Mesothelial cell of epicardium (in vitro differentiated cells): ENCODE data around the gene RBP2. TPM values are rescaled to one million over a fixed set of nuclear protein-coding genes. Genes with fewer than 3 reads are reported as not detected.
A peak's percentile ranks its signal among the peaks of the same experiment; 100 is the strongest.

Experiments used
- DNase-seq, 2 experiments: peaks; one replicate each; pipeline ENCODE4 v3.0.0; 2021; ENCODE audit warnings: low spot score in 2 of 2; ENCODE audit not compliant: unreplicated experiment in 2 of 2
- H3K27ac Mint-ChIP-seq: 2 replicates; pipeline ENCODE4 v1.8.0; 2021; ENCODE audit warnings: mixed read lengths
- H3K27me3 Mint-ChIP-seq: 2 replicates; pipeline ENCODE4 v1.8.0; 2021; ENCODE audit warnings: low read depth, mixed read lengths
- H3K36me3 Mint-ChIP-seq: 2 replicates; pipeline ENCODE4 v1.8.0; 2021; ENCODE audit warnings: mixed read lengths
- H3K4me1 Mint-ChIP-seq: 2 replicates; pipeline ENCODE4 v1.8.0; 2021; ENCODE audit warnings: mixed read lengths
- H3K4me3 Mint-ChIP-seq: 2 replicates; pipeline ENCODE4 v1.8.0; 2021; ENCODE audit warnings: mild to moderate bottlenecking, moderate library complexity, mixed read lengths
- H3K9me3 Mint-ChIP-seq: 2 replicates; pipeline ENCODE4 v1.8.0; 2021; ENCODE audit warnings: mixed read lengths
- total RNA-seq: library from RNA; stranded (reverse); gene quantifications from 3 replicates; pipeline ENCODE4 v1.2.1, GENCODE V29; 2021
- TF ChIP-seq, protein P1 (sequence below): fragments of 200-600 bp; sonication (generic); IDR thresholded peaks from one replicate; pipeline ENCODE4 v1.5.0; 2021; ENCODE audit warnings: antibody characterized with exemption; ENCODE audit not compliant: unreplicated experiment

The RBP2 gene
- total RNA-seq, 1 donor from 2014 or later, result not detected

DNA sequence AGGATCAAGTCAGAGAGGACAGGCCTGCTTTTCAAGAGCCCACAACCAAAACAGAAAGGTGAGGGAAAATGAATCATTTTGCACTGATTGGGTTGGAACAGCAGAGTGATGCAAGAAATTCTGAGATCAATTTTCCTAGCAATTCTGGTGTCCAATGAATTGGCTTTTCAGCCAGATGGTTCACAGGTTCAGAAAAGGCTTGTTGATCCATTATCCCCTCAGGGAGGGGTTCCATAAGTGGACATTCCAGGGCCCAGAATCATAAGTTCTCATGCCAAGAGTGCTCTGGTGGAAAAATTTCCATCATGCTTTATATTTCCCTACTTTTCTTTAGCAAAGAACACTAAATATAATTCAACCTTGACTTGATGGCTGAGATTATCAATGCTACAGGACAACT lies 16.2 kb downstream of the RBP2 start:
- Mint-ChIP-seq H3K27ac (no peak overlapping the region), H3K4me3 (no peak overlapping the region), H3K9me3 (no peaks in the 10 kb centered on the region), H3K36me3 (no peaks in the 10 kb centered on the region), H3K27me3 (no peaks in the 10 kb centered on the region), H3K4me1 (peaks cover 8% of the 10 kb centered on the region)
- TF ChIP-seq, protein P1, sequence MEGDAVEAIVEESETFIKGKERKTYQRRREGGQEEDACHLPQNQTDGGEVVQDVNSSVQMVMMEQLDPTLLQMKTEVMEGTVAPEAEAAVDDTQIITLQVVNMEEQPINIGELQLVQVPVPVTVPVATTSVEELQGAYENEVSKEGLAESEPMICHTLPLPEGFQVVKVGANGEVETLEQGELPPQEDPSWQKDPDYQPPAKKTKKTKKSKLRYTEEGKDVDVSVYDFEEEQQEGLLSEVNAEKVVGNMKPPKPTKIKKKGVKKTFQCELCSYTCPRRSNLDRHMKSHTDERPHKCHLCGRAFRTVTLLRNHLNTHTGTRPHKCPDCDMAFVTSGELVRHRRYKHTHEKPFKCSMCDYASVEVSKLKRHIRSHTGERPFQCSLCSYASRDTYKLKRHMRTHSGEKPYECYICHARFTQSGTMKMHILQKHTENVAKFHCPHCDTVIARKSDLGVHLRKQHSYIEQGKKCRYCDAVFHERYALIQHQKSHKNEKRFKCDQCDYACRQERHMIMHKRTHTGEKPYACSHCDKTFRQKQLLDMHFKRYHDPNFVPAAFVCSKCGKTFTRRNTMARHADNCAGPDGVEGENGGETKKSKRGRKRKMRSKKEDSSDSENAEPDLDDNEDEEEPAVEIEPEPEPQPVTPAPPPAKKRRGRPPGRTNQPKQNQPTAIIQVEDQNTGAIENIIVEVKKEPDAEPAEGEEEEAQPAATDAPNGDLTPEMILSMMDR, result no peak
- DNase-seq, result no peak

DNA sequence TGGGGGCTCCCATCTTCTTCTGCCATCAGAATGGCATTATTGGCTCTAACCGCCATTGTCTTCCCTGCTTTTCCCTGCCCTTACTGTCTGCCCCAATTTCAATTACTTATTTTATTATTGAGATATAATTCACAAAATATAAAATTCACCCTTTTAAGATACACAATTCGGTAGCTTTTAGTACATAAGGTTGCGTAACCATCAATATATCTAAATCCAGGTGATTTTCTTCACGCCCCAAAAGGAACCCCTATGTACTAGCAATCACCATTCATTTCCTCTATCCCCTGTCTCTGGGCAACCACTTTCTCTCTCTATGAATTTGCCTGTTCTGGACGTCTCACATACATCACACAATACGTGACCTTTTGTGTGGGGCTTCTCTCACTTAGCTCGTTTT lies 18.0 kb downstream of the RBP2 start:
- Mint-ChIP-seq H3K4me3 (no peak overlapping the region), H3K27ac (no peak overlapping the region), H3K27me3 (no peaks in the 10 kb centered on the region), H3K36me3 (no peaks in the 10 kb centered on the region), H3K9me3 (no peaks in the 10 kb centered on the region), H3K4me1 (peaks cover 8% of the 10 kb centered on the region)
- TF ChIP-seq, protein P1, result no peak
- no peak for DNase-seq

DNA sequence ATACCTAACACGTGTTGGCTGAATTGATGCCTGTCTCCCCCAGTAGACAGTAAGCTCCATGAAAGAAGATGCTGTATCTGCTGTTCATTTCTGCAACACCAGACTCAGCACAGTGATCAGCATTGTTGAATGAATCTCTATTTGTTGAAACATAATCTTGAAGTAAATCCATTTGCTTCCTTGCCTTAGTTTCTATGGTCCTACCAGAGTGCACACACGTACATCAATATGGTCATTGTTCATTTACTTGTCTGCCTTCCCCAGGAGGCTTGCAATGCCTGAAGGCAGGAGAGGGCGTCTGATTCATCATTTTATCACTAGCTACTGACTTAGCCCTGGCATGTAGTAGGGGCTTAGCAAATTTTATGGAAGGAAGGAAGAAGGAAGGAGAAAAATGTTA lies 19.2 kb downstream of the RBP2 start:
- no peaks in the 10 kb centered on the region for H3K27me3 Mint-ChIP-seq
- H3K36me3 Mint-ChIP-seq, result no peaks in the 10 kb centered on the region
- TF ChIP-seq, protein P1, result no peak
- H3K4me1 Mint-ChIP-seq, result peaks cover 8% of the 10 kb centered on the region
- DNase-seq, result no peak
- H3K27ac Mint-ChIP-seq, result no peak overlapping the region
- no peaks in the 10 kb centered on the region for H3K9me3 Mint-ChIP-seq
- no peak overlapping the region for H3K4me3 Mint-ChIP-seq

DNA sequence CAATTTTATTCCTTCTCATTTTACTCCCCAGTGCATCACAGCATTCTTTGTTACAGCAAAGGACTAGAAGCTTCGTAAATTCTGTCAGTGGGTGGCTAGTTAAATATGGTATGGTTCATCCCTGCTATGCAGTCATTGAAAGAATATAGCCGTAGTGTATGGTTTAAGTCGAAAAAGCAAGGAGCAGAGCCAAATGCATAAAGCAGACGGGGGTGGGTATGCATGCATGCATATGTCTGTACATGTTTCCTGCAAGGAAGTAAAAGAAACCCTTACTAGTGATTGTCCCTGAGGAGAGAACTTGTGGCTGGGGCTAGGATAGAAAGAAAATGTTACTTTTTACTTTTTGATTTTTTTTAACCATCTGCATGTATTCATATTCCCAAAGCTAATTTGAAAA lies 19.9 kb downstream of the RBP2 start:
- no peak overlapping the region for H3K27ac Mint-ChIP-seq
- TF ChIP-seq, protein P1, result no peak
- no peak overlapping the region for H3K4me3 Mint-ChIP-seq
- H3K9me3 Mint-ChIP-seq, result no peaks in the 10 kb centered on the region
- peaks cover 8% of the 10 kb centered on the region for H3K4me1 Mint-ChIP-seq
- H3K36me3 Mint-ChIP-seq, result no peaks in the 10 kb centered on the region
- no peak for DNase-seq
- no peaks in the 10 kb centered on the region for H3K27me3 Mint-ChIP-seq

DNA sequence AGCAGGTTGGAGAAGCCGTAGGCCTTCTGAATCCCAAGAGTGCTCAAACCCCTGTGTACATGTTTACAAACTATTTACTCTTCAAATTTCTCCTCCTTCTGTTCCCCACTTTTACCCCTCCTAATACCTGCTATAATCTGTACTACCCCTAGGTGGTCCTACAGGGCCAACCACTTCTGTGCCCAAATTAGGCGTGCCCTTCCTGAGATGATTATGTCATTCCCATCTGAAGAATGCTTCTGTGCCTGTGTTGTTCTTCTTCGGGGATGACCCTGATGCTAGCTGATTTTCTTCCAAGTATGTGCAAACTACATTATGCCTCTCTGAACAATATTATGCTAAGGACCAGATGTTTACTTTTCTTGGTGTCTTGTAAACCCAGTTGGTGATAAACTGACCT lies 20.5 kb downstream of the RBP2 start:
- Mint-ChIP-seq H3K4me1 (peaks cover 8% of the 10 kb centered on the region), H3K36me3 (no peaks in the 10 kb centered on the region), H3K27ac (no peak overlapping the region), H3K4me3 (no peak overlapping the region), H3K9me3 (no peaks in the 10 kb centered on the region), H3K27me3 (no peaks in the 10 kb centered on the region)
- DNase-seq, result no peak
- TF ChIP-seq, protein P1, result peak; percentile 19

DNA sequence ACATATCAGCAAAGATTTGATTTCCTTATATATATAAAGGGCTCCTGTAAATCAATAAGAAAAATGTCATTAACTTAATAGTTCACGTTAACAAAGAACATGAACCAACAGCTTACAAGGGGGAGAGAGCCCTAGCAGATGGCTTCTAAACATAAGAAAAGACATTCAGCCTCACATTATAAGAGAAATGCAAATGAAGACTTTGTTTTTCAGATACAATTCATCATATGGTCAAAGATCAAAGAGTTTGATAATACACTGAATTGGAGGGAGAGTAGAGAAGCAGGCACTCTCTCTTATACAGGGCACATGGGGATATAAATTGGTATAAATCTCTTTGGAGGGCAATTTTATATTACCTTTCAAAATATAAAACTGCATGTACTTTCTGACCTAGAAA lies 21.1 kb downstream of the RBP2 start:
- Mint-ChIP-seq H3K27me3 (no peaks in the 10 kb centered on the region), H3K27ac (no peak overlapping the region), H3K9me3 (no peaks in the 10 kb centered on the region), H3K4me3 (no peak overlapping the region), H3K36me3 (no peaks in the 10 kb centered on the region), H3K4me1 (peaks cover 8% of the 10 kb centered on the region)
- TF ChIP-seq, protein P1, result no peak
- no peak for DNase-seq
